A549 (cell line): ENCODE data around the gene NCAM2.

Experiments
- FOSB ChIP-seq: fragments of 250-450 bp; sonication (Bioruptor Pico); IDR thresholded peaks from 2 replicates; pipeline ENCODE4 v1.5.0; 2020; ENCODE audit warnings: mild to moderate bottlenecking, moderate library complexity
- POLR2A ChIP-seq: IDR thresholded peaks from 2 replicates; pipeline ENCODE4 v1.6.1; 2012; ENCODE audit warnings: mild to moderate bottlenecking, low read length
- RAD21 ChIP-seq, 2 experiments: fragments of >200 bp in 1 of 2; sonication (Bioruptor Twin) in 1 of 2; formaldehyde crosslinking in 1 of 2; IDR thresholded peaks in 1 of 2; conservative IDR thresholded peaks in 1 of 2; 2 replicates in 1 of 2; 3 replicates in 1 of 2; pipeline ENCODE4 v1.6.1; 2012 to 2018; ENCODE audit warnings: inconsistent platforms in 1 of 2
- RFX5 ChIP-seq: fragments of 450-650 bp; IDR thresholded peaks from 2 replicates; pipeline ENCODE4 v1.7.1; 2014; ENCODE audit warnings: antibody characterized with exemption, mild to moderate bottlenecking, moderate library complexity
- ZC3H11A ChIP-seq: fragments of 450-650 bp; IDR thresholded peaks from 2 replicates; pipeline ENCODE4 v1.6.1; 2014; ENCODE audit warnings: antibody characterized with exemption, mild to moderate bottlenecking
- TF ChIP-seq, protein P1 (sequence below): fragments of >200 bp; sonication (Bioruptor Twin); formaldehyde crosslinking; IDR thresholded peaks from 3 replicates; pipeline ENCODE4 v1.5.1; 2016
- TF ChIP-seq, protein P2 (sequence below): IDR thresholded peaks from 2 replicates; pipeline ENCODE4 v1.6.1; 2012
- TF ChIP-seq, protein P3 (sequence below): fragments of 200-600 bp; sonication (generic); IDR thresholded peaks from 2 replicates; pipeline ENCODE4 v1.6.1; 2016; ENCODE audit warnings: antibody characterized with exemption, mild to moderate bottlenecking, moderate library complexity

DNA sequence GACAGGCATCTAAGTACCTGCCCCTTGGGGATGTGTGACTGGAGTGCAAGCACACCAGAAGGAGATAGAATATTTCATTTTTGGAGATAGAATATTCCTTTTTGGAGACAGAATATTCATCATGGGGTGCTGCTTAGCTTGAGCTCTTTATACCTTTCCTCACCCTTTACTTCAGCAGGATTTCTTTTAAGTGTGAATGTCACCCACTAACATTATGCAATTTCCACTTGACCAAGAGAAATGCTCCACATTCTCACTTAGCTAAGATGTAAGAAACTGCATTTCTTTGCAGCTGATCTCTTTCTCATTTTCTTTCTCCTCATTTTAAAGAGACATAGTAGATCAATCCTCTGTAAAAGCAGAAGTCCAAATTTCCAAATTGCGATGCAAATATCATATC, 436.7 kb downstream of the NCAM2 start:
- TF ChIP-seq, protein P1, sequence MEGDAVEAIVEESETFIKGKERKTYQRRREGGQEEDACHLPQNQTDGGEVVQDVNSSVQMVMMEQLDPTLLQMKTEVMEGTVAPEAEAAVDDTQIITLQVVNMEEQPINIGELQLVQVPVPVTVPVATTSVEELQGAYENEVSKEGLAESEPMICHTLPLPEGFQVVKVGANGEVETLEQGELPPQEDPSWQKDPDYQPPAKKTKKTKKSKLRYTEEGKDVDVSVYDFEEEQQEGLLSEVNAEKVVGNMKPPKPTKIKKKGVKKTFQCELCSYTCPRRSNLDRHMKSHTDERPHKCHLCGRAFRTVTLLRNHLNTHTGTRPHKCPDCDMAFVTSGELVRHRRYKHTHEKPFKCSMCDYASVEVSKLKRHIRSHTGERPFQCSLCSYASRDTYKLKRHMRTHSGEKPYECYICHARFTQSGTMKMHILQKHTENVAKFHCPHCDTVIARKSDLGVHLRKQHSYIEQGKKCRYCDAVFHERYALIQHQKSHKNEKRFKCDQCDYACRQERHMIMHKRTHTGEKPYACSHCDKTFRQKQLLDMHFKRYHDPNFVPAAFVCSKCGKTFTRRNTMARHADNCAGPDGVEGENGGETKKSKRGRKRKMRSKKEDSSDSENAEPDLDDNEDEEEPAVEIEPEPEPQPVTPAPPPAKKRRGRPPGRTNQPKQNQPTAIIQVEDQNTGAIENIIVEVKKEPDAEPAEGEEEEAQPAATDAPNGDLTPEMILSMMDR = no peak
- TF ChIP-seq, protein P2, sequence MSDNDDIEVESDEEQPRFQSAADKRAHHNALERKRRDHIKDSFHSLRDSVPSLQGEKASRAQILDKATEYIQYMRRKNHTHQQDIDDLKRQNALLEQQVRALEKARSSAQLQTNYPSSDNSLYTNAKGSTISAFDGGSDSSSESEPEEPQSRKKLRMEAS = no peak
- no peak for TF ChIP-seq POLR2A
- TF ChIP-seq, protein P3, sequence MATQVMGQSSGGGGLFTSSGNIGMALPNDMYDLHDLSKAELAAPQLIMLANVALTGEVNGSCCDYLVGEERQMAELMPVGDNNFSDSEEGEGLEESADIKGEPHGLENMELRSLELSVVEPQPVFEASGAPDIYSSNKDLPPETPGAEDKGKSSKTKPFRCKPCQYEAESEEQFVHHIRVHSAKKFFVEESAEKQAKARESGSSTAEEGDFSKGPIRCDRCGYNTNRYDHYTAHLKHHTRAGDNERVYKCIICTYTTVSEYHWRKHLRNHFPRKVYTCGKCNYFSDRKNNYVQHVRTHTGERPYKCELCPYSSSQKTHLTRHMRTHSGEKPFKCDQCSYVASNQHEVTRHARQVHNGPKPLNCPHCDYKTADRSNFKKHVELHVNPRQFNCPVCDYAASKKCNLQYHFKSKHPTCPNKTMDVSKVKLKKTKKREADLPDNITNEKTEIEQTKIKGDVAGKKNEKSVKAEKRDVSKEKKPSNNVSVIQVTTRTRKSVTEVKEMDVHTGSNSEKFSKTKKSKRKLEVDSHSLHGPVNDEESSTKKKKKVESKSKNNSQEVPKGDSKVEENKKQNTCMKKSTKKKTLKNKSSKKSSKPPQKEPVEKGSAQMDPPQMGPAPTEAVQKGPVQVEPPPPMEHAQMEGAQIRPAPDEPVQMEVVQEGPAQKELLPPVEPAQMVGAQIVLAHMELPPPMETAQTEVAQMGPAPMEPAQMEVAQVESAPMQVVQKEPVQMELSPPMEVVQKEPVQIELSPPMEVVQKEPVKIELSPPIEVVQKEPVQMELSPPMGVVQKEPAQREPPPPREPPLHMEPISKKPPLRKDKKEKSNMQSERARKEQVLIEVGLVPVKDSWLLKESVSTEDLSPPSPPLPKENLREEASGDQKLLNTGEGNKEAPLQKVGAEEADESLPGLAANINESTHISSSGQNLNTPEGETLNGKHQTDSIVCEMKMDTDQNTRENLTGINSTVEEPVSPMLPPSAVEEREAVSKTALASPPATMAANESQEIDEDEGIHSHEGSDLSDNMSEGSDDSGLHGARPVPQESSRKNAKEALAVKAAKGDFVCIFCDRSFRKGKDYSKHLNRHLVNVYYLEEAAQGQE = no peak
- no peak for TF ChIP-seq RAD21 (conservative IDR thresholded peaks at IDR 0.05 in 1 of 2, IDR thresholded peaks at IDR 0.05 in 1 of 2)
- no peak for TF ChIP-seq ZC3H11A
- no peak for TF ChIP-seq FOSB (CRISPR knock-in tag)
- TF ChIP-seq RFX5 = no peak
